WTC11 (cell line): Measurements from ENCODE around the gene ZP4. TPM values are rescaled to one million over a fixed set of nuclear protein-coding genes. Genes with fewer than 3 reads are reported as not detected.

ENCODE experiments used
- ATAC-seq: fragments of 200-7000 bp; cut with Tn5 transposase; 2 replicates; pipeline ENCODE4 v1.10.0; 2021; ENCODE audit warnings: mild to moderate bottlenecking, moderate library complexity
- CTCF ChIA-PET: fragments of 300-600 bp; sonication (Branson Sonifier 250); formaldehyde crosslinking; loops from one replicate; lab custom pipeline; 2021; ENCODE audit warnings: antibody characterized with exemption; lab: Charles Lee
- POLR2A ChIA-PET: fragments of 350-600 bp; sonication (Branson Sonifier 250); formaldehyde crosslinking; loops from one replicate; lab custom pipeline; 2021; ENCODE audit warnings: antibody characterized with exemption; lab: Charles Lee
- DNase-seq: peaks from one replicate; pipeline ENCODE4 v3.0.0; 2021; ENCODE audit warnings: low spot score
- H3K27ac Mint-ChIP-seq: 2 replicates; pipeline ENCODE4 v1.8.0; 2021; ENCODE audit warnings: mixed read lengths
- H3K27me3 Mint-ChIP-seq: 2 replicates; pipeline ENCODE4 v1.8.0; 2021; ENCODE audit warnings: low read depth, mild to moderate bottlenecking, moderate library complexity, mixed read lengths
- H3K36me3 Mint-ChIP-seq: 2 replicates; pipeline ENCODE4 v1.8.0; 2021; ENCODE audit warnings: mixed read lengths
- H3K4me1 Mint-ChIP-seq: 2 replicates; pipeline ENCODE4 v1.8.0; 2022; ENCODE audit warnings: mixed read lengths
- H3K4me3 Mint-ChIP-seq: 2 replicates; pipeline ENCODE4 v1.8.0; 2021; ENCODE audit warnings: mild to moderate bottlenecking, moderate library complexity, mixed read lengths
- H3K9me3 Mint-ChIP-seq: 2 replicates; pipeline ENCODE4 v1.8.0; 2021; ENCODE audit warnings: mixed read lengths
- CREB1 ChIP-seq: sonication (generic); formaldehyde crosslinking; IDR thresholded peaks from 2 replicates; pipeline ENCODE4 v1.8.0; 2023; ENCODE audit warnings: mild to moderate bottlenecking, missing genetic modification reagents
- EMX1 ChIP-seq: fragments of 250-450 bp; sonication (Bioruptor Pico); IDR thresholded peaks from 2 replicates; pipeline ENCODE4 v1.8.0; 2021; ENCODE audit warnings: mild to moderate bottlenecking
- GABPB1 ChIP-seq: sonication (generic); formaldehyde crosslinking; IDR thresholded peaks from 2 replicates; pipeline ENCODE4 v1.8.1; 2023; ENCODE audit warnings: mild to moderate bottlenecking, missing genetic modification reagents
- RORB ChIP-seq: fragments of 250-450 bp; sonication (Bioruptor Pico); IDR thresholded peaks from 2 replicates; pipeline ENCODE4 v1.9.0; 2021; ENCODE audit warnings: mild to moderate bottlenecking
- SMAD3 ChIP-seq: sonication (generic); formaldehyde crosslinking; IDR thresholded peaks from 2 replicates; pipeline ENCODE4 v1.8.0; 2022; ENCODE audit warnings: missing genetic modification reagents, mild to moderate bottlenecking, borderline replicate concordance
- SP1 ChIP-seq: sonication (generic); formaldehyde crosslinking; conservative IDR thresholded peaks from 2 replicates; pipeline ENCODE4 v1.8.1; 2022; ENCODE audit warnings: missing genetic modification reagents
- TEAD1 ChIP-seq: sonication (generic); formaldehyde crosslinking; IDR thresholded peaks from 2 replicates; pipeline ENCODE4 v1.8.0; 2022; ENCODE audit warnings: mild to moderate bottlenecking, missing genetic modification reagents
- ZBTB21 ChIP-seq: sonication (generic); formaldehyde crosslinking; IDR thresholded peaks from 2 replicates; pipeline ENCODE4 v1.8.1; 2023; ENCODE audit warnings: mild to moderate bottlenecking, missing genetic modification reagents, borderline replicate concordance
- ZNF263 ChIP-seq: sonication (generic); formaldehyde crosslinking; IDR thresholded peaks from 2 replicates; pipeline ENCODE4 v1.8.1; 2022; ENCODE audit warnings: low read depth, mild to moderate bottlenecking, moderate library complexity, missing genetic modification reagents
- ZNF317 ChIP-seq: sonication (generic); formaldehyde crosslinking; IDR thresholded peaks from 2 replicates; pipeline ENCODE4 v1.8.1; 2023; ENCODE audit warnings: low read depth, mild to moderate bottlenecking, moderate library complexity, missing genetic modification reagents, borderline replicate concordance
- ZNF396 ChIP-seq: fragments of 250-450 bp; sonication (Bioruptor Pico); IDR thresholded peaks from 2 replicates; pipeline ENCODE4 v1.8.0; 2021; ENCODE audit warnings: mild to moderate bottlenecking, moderate library complexity, borderline replicate concordance
- ZNF416 ChIP-seq: fragments of 250-450 bp; sonication (Bioruptor Pico); IDR thresholded peaks from 2 replicates; pipeline ENCODE4 v1.9.0; 2021; ENCODE audit warnings: mild to moderate bottlenecking, inconsistent platforms
- total RNA-seq: library from RNA; stranded (reverse); gene quantifications from 3 replicates; pipeline ENCODE4 v1.2.3, GENCODE V29; 2021
- TF ChIP-seq, protein P1 (sequence below): fragments of 250-450 bp; sonication (Bioruptor Pico); IDR thresholded peaks from 2 replicates; pipeline ENCODE4 v1.9.0; 2021; ENCODE audit warnings: mild to moderate bottlenecking
- TF ChIP-seq, protein P2 (sequence below): fragments of 250-450 bp; sonication (Bioruptor Pico); IDR thresholded peaks from 2 replicates; pipeline ENCODE4 v1.9.0; 2021; ENCODE audit warnings: mild to moderate bottlenecking, borderline replicate concordance
- TF ChIP-seq, protein P3 (sequence below): sonication (generic); formaldehyde crosslinking; IDR thresholded peaks from 2 replicates; pipeline ENCODE4 v1.8.1; 2023; ENCODE audit warnings: mild to moderate bottlenecking, moderate library complexity, missing genetic modification reagents

The ZP4 gene
- total RNA-seq, 1 experiment from 2014 or later, result not detected

DNA sequence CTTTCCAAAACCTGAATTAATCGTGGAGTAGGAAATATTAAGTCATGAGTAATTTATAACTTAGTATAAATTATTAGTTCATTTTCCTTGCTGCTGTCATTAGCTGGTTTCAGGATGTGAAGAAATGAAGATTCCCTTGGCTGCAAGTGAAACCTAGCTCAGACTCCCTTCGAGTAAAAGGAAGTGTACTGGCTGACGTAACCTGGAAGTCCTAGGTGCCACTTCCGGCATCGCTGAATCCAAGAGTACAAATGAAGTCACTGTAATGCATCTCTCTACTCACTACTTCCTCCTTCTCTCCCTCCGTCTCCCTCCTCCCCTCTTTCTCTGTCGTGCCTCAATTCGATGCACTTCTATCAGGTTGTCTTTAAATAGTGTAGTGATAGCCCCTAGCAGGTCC lies 28.8 kb downstream of the ZP4 start:
- Mint-ChIP-seq H3K9me3 (no peaks in the 10 kb centered on the region), H3K27ac (no peak overlapping the region), H3K4me3 (no peak overlapping the region), H3K27me3 (peaks cover 16% of the 10 kb centered on the region), H3K36me3 (no peaks in the 10 kb centered on the region; the same call in 1 of the 2 replicates), H3K4me1 (peaks cover 27% of the 10 kb centered on the region)
- no peak for TF ChIP-seq TEAD1 (CRISPR knock-in tag)
- TF ChIP-seq ZNF317 (CRISPR knock-in tag), result no peak
- TF ChIP-seq, protein P1, sequence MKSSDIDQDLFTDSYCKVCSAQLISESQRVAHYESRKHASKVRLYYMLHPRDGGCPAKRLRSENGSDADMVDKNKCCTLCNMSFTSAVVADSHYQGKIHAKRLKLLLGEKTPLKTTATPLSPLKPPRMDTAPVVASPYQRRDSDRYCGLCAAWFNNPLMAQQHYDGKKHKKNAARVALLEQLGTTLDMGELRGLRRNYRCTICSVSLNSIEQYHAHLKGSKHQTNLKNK (CRISPR knock-in tag), result no peak
- TF ChIP-seq SP1 (CRISPR knock-in tag), result no peak
- TF ChIP-seq, protein P2, sequence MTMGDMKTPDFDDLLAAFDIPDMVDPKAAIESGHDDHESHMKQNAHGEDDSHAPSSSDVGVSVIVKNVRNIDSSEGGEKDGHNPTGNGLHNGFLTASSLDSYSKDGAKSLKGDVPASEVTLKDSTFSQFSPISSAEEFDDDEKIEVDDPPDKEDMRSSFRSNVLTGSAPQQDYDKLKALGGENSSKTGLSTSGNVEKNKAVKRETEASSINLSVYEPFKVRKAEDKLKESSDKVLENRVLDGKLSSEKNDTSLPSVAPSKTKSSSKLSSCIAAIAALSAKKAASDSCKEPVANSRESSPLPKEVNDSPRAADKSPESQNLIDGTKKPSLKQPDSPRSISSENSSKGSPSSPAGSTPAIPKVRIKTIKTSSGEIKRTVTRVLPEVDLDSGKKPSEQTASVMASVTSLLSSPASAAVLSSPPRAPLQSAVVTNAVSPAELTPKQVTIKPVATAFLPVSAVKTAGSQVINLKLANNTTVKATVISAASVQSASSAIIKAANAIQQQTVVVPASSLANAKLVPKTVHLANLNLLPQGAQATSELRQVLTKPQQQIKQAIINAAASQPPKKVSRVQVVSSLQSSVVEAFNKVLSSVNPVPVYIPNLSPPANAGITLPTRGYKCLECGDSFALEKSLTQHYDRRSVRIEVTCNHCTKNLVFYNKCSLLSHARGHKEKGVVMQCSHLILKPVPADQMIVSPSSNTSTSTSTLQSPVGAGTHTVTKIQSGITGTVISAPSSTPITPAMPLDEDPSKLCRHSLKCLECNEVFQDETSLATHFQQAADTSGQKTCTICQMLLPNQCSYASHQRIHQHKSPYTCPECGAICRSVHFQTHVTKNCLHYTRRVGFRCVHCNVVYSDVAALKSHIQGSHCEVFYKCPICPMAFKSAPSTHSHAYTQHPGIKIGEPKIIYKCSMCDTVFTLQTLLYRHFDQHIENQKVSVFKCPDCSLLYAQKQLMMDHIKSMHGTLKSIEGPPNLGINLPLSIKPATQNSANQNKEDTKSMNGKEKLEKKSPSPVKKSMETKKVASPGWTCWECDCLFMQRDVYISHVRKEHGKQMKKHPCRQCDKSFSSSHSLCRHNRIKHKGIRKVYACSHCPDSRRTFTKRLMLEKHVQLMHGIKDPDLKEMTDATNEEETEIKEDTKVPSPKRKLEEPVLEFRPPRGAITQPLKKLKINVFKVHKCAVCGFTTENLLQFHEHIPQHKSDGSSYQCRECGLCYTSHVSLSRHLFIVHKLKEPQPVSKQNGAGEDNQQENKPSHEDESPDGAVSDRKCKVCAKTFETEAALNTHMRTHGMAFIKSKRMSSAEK (CRISPR knock-in tag), result no peak
- TF ChIP-seq ZNF396 (CRISPR knock-in tag), result no peak
- TF ChIP-seq CREB1 (CRISPR knock-in tag), result no peak
- no peak for TF ChIP-seq SMAD3
- TF ChIP-seq, protein P3, sequence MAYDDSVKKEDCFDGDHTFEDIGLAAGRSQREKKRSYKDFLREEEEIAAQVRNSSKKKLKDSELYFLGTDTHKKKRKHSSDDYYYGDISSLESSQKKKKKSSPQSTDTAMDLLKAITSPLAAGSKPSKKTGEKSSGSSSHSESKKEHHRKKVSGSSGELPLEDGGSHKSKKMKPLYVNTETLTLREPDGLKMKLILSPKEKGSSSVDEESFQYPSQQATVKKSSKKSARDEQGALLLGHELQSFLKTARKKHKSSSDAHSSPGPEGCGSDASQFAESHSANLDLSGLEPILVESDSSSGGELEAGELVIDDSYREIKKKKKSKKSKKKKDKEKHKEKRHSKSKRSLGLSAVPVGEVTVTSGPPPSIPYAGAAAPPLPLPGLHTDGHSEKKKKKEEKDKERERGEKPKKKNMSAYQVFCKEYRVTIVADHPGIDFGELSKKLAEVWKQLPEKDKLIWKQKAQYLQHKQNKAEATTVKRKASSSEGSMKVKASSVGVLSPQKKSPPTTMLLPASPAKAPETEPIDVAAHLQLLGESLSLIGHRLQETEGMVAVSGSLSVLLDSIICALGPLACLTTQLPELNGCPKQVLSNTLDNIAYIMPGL (CRISPR knock-in tag), result no peak
- ATAC-seq, result no peak
- DNase-seq, result no peak
- ChIA-PET POLR2A (no interaction called here), CTCF (interaction anchor here (5.2 kb wide), 1 partner anchor 9 kb away, joined by 77 read pairs; no protein-coding TSS in a partner anchor)

DNA sequence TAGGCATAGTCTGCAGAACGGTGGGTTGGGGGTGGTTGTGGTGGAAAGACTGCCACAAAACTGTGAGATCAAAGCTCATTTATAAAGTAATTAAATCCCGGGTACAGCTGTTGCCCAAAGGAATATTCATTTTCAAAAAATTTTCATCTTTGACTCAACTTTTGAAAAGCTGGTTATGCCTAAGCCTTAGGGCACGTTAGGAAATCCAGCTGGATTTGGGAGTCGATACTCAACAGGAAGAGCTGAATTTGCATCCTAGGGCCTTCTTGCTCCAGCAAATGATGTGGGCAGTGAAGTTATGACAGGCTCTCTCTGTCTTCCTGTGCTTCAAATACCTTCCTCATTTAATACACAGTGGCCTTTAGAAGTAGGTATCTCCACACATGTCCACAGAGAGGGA lies 31.7 kb downstream of the ZP4 start:
- DNase-seq (no peak), ATAC-seq (no peak)
- H3K4me1 Mint-ChIP-seq, result peaks cover 25% of the 10 kb centered on the region
- no peak overlapping the region for H3K4me3 Mint-ChIP-seq
- peaks cover 6% of the 10 kb centered on the region for H3K36me3 Mint-ChIP-seq
- H3K9me3 Mint-ChIP-seq, result peaks cover 10% of the 10 kb centered on the region
- POLR2A ChIA-PET, result interaction anchor here (0.5 kb wide), 1 partner anchor 371 kb away, joined by 3 read pairs; no protein-coding TSS in a partner anchor
- TF ChIP-seq RORB (CRISPR knock-in tag) (no peak), ZNF416 (no peak), GABPB1 (no peak), EMX1 (CRISPR knock-in tag) (no peak), ZBTB21 (CRISPR knock-in tag) (no peak)
- CTCF ChIA-PET, result interaction anchor here (1.0 to 2.1 kb wide), 3 partner anchors 8 to 59 kb away, joined by 3 to 5 read pairs (median 3); no protein-coding TSS in a partner anchor
- H3K27me3 Mint-ChIP-seq, result peaks cover 2% of the 10 kb centered on the region; the same call in 1 of the 2 replicates
- H3K27ac Mint-ChIP-seq, result no peak overlapping the region; the same call in 1 of the 2 replicates

DNA sequence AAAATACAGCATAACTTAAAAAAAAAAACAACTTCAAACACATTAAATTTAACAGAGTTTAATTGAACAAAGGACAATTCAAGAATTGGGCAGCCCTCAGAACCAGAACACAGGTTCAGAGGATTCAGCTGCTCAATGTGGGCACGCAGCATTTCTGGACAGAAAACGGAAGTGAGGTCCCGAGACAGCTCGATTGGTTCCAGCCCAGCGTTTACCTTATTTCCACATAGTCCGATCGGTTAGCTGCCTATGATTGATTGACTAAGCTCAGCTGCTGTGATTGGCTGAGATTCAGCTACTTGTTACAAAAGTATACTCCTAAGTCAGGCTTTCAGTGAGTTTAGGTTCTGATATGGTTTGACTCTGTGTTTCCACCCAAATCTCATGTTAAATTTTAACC lies 33.3 kb downstream of the ZP4 start:
- peaks cover 10% of the 10 kb centered on the region for H3K9me3 Mint-ChIP-seq
- DNase-seq (no peak), ATAC-seq (no peak)
- H3K27me3 Mint-ChIP-seq, result peaks cover 2% of the 10 kb centered on the region; the same call in 1 of the 2 replicates
- POLR2A ChIA-PET, result no interaction called here
- peaks cover 31% of the 10 kb centered on the region for H3K4me1 Mint-ChIP-seq
- no peak overlapping the region for H3K4me3 Mint-ChIP-seq
- TF ChIP-seq TEAD1 (CRISPR knock-in tag) (no peak), ZNF263 (CRISPR knock-in tag) (no peak)
- TF ChIP-seq, protein P2 (CRISPR knock-in tag), result no peak
- CTCF ChIA-PET, result interaction anchor here (2.1 kb wide), 1 partner anchor 44 kb away, joined by 5 read pairs; no protein-coding TSS in a partner anchor
- H3K27ac Mint-ChIP-seq, result no peak overlapping the region
- peaks cover 6% of the 10 kb centered on the region for H3K36me3 Mint-ChIP-seq
